Astrocyte of the cerebellum (primary cell): ENCODE measurements around the gene P2RX4.

Experiments used
- DNase-seq: peaks from one replicate; pipeline ENCODE4 v3.0.0-alpha.2; 2011; ENCODE audit warnings: low read depth
- H3K4me3 ChIP-seq: 2 replicates; pipeline ENCODE4 v1.5.1; 2011; ENCODE audit warnings: mild to moderate bottlenecking, low read depth, low read length, moderate library complexity
- CTCF ChIP-seq: IDR thresholded peaks from 2 replicates; pipeline ENCODE4 v1.5.1; 2012; ENCODE audit warnings: low read length, low read depth, moderate library complexity, mild to moderate bottlenecking; ENCODE audit errors: missing control alignments
- in situ Hi-C: cut with HindIII; loops from 2 replicates; pipeline ENCODE4 v1.10.0; 2017; ENCODE audit warnings: low sequenced_read_pairs

P2RX4 gene

GRCh38 chr12:121167232-121167820, 42.6 kb upstream of the P2RX4 start:
- H3K4me3 ChIP-seq = no peak overlapping the region
- in situ Hi-C loops = no loop called here
- no peak for DNase-seq
- no peak for TF ChIP-seq CTCF

DNA sequence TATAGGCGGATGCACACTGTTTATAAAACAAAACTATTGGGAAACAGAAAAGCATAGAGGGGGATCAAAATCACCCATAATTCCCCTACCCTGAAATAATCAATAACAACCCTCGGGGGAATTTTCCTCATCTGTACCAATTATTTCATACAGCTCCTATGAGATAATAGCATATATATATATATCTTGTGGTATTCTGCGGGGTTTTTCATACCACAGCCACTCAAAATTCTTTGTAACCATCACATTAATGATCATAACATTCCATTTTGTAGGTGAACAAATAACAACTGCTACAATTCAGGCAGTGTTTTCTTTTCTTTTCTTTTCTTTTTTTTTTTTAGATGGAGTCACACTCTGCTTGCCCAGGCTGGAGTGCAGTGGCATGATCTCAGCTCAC, 42.0 kb upstream of the P2RX4 start:
- in situ Hi-C loops = no loop called here
- TF ChIP-seq CTCF = no peak
- H3K4me3 ChIP-seq = no peak overlapping the region
- no peak for DNase-seq

- H3K4me3 ChIP-seq = no peak overlapping the region
- DNase-seq = no peak
- TF ChIP-seq CTCF = no peak
- in situ Hi-C loops = no loop called here
Measured at GRCh38 chr12:121170151-121170550, 39.8 kb upstream of the P2RX4 start.

- DNase-seq = peak; percentile 15
- in situ Hi-C loops = no loop called here
- TF ChIP-seq CTCF = no peak
- H3K4me3 ChIP-seq = no peak overlapping the region
Measured at GRCh38 chr12:121170611-121171260, 39.2 kb upstream of the P2RX4 start.

DNA sequence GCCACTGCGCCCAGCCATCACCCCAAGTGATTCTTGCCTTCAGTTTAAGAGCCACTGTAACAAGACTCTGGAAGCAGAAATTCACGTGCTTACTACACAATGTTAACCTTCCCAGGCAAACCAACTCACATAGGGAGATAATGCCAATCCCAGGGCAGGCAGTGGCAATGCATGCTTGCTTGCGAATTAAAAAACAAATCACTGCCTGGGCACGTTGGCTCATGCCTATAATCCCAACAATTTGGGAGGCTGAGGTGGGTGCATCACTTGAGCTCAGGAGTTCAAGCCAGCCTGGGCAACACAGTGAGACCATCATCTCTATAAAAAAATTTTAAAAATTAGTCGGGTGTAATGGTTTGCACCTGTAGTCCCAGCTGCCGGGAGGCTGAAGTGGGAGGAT, 37.8 kb upstream of the P2RX4 start:
- in situ Hi-C loops = no loop called here
- H3K4me3 ChIP-seq = no peak overlapping the region
- DNase-seq = no peak
- no peak for TF ChIP-seq CTCF

DNA sequence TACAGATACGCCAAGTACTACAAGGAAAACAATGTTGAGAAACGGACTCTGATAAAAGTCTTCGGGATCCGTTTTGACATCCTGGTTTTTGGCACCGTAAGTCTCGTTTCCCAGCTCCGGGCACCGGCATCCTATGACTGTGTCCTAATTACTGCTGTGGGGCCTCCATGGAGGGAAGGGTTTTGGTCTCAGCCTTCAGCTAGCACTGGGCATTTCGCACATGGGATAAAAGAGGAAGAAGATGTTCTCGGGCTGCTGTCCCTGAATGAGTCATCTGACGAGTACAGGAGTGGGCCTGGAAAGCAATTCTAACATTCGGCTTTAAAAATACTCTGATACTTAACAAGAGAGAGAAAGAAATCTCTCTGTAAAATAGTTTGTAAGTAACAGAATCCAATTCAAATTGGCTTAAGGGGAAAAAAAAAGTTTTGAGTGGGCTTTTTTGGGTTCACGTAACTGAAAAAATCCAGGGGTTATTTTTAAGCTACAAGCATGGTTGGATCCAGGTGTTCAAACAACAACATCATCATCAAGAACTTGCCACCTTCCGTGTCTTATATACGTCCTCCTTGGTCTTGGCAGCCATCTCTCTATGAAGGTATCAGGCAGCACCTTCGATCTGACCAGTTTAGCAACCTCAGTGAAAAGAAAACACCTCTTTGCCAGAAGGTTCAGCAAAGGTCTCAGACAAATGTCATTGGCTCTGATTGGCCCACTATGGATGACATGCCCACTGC, 34.4 kb upstream of the P2RX4 start:
- DNase-seq = no peak
- TF ChIP-seq CTCF = no peak
- in situ Hi-C loops = no loop called here
- H3K4me3 ChIP-seq = no peak overlapping the region
